HAP-1 (cell line): ENCODE measurements around the gene OR8B2.
"Not testable (repeated sequence)": the region's sequence is repeated elsewhere in the genome, so short reads cannot be mapped to it uniquely, and the experiment has no call there.

Experiments
- DNase-seq, 2 experiments: peaks; one replicate each; pipeline ENCODE4 v3.0.0-alpha.2; 2016 to 2020; ENCODE audit warnings: low spot score in 2 of 2
- H3K27me3 ChIP-seq: fragments of 250-450 bp; sonication (Bioruptor Pico); 2 replicates; pipeline ENCODE4 v1.5.1; 2020; ENCODE audit warnings: low read depth, mild to moderate bottlenecking, moderate library complexity
- H3K36me3 ChIP-seq: fragments of 250-450 bp; sonication (Bioruptor Pico); replicated peaks from 2 replicates; pipeline ENCODE4 v1.5.1; 2020; ENCODE audit warnings: mild to moderate bottlenecking
- H3K4me1 ChIP-seq: fragments of 250-450 bp; sonication (Bioruptor Pico); 2 replicates; pipeline ENCODE4 v1.5.1; 2020; ENCODE audit warnings: mild to moderate bottlenecking
- H3K4me3 ChIP-seq: fragments of 250-450 bp; sonication (Bioruptor Pico); 2 replicates; pipeline ENCODE4 v1.5.1; 2020; ENCODE audit warnings: mild to moderate bottlenecking, moderate library complexity
- H3K9me3 ChIP-seq: fragments of 250-450 bp; sonication (Bioruptor Pico); 2 replicates; pipeline ENCODE4 v1.5.1; 2020; ENCODE audit warnings: mild to moderate bottlenecking, moderate library complexity
- in situ Hi-C: fragments of 300-500 bp; cut with MboI; formaldehyde crosslinking; loops from 3 replicates; pipeline ENCODE4 v1.14.3; 2020; ENCODE audit warnings: low sequenced_read_pairs, inconsistent platforms, mixed read lengths

Gene OR8B2, protein sequence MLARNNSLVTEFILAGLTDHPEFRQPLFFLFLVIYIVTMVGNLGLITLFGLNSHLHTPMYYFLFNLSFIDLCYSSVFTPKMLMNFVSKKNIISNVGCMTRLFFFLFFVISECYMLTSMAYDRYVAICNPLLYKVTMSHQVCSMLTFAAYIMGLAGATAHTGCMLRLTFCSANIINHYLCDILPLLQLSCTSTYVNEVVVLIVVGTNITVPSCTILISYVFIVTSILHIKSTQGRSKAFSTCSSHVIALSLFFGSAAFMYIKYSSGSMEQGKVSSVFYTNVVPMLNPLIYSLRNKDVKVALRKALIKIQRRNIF

DNA sequence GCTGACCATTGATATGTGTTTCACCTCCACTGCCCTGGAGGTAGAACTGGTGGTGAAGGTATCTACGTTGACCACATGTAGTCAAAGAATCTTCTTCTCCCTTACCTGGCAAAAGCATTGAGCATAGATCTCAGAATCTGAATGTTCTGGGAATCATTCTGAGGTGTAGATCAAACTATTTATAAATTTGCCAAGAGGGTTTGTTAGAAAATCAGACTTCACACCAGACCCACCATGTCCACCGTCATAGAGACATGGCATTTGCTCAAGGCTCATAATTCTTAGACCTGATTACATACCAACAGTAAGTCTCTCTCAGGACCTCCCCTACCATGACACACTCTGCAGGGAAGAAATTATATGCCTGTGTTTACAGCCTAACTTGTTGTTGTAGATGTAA lies at the start of gene OR8B2:
TSS of gene OR8B2 (minus strand) at position 101 of the 400 bp plus-strand sequence. CDS start 1,156 bp downstream, outside the sequence.
- in situ Hi-C loops = no loop called here
- H3K4me1 ChIP-seq = no peaks in the 10 kb centered on the region
- DNase-seq = no peak

DNA sequence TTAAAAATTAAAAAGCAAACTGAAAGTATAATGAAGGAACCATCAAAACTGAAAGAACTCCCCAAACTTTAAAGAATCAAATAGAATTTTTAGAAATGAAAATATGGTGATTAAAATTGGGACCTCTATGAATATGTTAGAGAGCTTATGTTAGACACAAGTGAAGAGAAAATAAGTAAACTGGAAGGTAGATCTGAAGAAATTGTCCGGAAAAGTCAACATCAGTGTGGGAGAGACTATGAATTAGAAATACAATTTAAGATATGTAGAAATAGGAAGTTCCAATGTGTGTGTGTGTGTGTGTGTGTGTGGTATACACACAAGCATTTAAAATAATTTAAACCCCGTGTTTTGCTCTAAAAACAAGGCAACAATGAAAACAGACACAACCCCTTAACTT lies 45.3 kb upstream of the OR8B2 start:
- H3K4me3 ChIP-seq = no peak overlapping the region
- no peaks in the 10 kb centered on the region for H3K9me3 ChIP-seq
- DNase-seq = no peak
- in situ Hi-C loops = no loop called here
- no peaks in the 10 kb centered on the region for H3K27me3 ChIP-seq
- H3K4me1 ChIP-seq = no peaks in the 10 kb centered on the region
- no peaks in the 10 kb centered on the region for H3K36me3 ChIP-seq

More for the DNA sequence above, at the start of gene OR8B2:
- Histone ChIP-seq H3K9me3 (no peaks in the 10 kb centered on the region), H3K36me3 (no peaks in the 10 kb centered on the region), H3K27me3 (no peaks in the 10 kb centered on the region), H3K4me3 (no peak within 1 kb of the TSS)

DNA sequence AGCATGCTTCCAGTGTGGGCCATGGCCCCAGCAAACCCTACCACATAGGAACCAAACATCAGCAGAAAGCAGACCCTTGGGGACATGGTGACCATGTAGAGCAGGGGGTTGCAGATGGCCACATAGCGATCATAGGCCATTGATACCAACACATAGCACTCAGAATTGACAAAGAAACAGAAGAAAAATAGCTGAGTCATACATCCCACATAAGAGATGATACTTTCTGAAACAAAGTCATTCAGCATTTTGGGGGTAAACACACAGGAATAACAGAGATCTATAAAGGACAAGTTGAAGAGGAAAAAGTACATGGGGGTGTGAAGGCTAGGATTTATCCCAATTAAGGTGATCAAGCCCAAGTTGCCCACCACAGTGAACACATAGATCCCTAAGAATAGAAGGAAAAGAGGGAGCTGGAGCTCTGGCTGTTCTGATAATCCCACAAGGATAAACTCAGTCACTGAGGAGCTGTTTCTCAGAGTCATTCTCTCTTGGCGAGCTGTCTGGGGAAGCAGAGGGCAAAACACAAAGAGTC lies 40.2 kb upstream of the OR8B2 start, which contains the start of gene OR8B4:
TSS of gene OR8B4 (minus strand) at position 488 of the 538 bp plus-strand sequence. CDS start at position 488, 0 bp downstream.
- Histone ChIP-seq H3K9me3 (no peaks in the 10 kb centered on the region), H3K36me3 (no peaks in the 10 kb centered on the region), H3K27me3 (no peaks in the 10 kb centered on the region), H3K4me3 (no peak within 1 kb of the TSS), H3K4me1 (no peaks in the 10 kb centered on the region)
- in situ Hi-C loops = loop anchor here (25.0 kb wide), 2 partner anchors 163 to 438 kb away; partner anchors contain the start of gene ROBO3
- DNase-seq = no peak

DNA sequence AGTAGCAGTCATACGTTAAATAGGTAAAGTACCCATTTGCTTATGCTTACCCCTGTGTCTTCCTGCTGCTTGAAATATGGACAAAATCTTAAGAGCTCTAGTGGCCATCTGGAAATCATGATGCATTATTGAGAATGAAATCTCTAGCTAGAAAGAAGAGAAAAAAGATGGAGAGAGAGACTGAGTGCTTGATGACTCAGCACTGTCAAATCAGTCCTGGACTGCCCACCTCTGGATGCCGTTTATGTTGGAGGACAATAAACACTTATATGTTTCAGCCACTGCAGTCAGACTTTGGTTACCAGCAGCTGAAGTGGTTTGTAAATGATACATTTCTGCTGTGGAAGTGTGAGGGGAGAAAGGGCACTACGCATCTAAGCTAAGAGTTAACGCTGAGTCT lies 36.7 kb upstream of the OR8B2 start:
- no peak for DNase-seq
- no peaks in the 10 kb centered on the region for H3K9me3 ChIP-seq
- H3K4me3 ChIP-seq = no peak overlapping the region
- H3K27me3 ChIP-seq = 0 out of 2 replicates have a peak, but pooled peaks cover under 1% of the 10 kb centered on the region
- no peaks in the 10 kb centered on the region for H3K36me3 ChIP-seq
- in situ Hi-C loops = loop anchor here (25.0 kb wide), 2 partner anchors 166 to 441 kb away; partner anchors contain the start of gene ROBO3
- no peaks in the 10 kb centered on the region for H3K4me1 ChIP-seq

DNA sequence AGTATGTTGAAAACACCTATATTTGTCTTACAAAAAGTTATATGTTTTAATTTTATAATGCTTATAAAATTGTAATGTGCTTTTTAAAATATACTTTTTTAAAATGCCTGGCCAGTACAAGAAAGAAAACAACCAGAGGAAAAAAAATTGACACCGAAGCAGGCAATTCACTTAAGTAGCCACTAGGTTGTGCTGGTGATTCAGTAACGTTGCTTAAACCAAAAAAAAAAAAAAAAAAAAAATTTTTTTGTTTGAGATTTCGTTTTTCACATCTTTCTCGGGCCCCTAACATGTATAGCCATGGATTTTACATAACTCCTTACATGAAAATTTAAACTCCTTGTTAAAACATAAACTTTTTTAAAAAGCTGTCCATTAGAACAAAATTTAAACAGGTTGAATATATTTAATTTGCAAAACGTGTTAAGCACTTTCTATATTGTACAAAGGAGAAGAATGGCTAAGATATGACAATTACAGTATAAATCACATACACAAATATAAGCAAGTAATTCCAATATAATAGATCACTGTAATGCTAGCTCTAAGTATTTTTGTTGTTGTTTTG lies 31.1 kb upstream of the OR8B2 start:
- no peaks in the 10 kb centered on the region for H3K4me1 ChIP-seq
- in situ Hi-C loops = loop anchor here (25.0 kb wide), 2 partner anchors 172 to 447 kb away; partner anchors contain the start of gene ROBO3
- H3K27me3 ChIP-seq = peaks cover 7% of the 10 kb centered on the region; the same call in 1 of the 2 replicates
- DNase-seq = peak in 1 of 2 experiments; percentile 8
- H3K4me3 ChIP-seq = no peak overlapping the region
- H3K9me3 ChIP-seq = no peaks in the 10 kb centered on the region
- H3K36me3 ChIP-seq = no peaks in the 10 kb centered on the region

DNA sequence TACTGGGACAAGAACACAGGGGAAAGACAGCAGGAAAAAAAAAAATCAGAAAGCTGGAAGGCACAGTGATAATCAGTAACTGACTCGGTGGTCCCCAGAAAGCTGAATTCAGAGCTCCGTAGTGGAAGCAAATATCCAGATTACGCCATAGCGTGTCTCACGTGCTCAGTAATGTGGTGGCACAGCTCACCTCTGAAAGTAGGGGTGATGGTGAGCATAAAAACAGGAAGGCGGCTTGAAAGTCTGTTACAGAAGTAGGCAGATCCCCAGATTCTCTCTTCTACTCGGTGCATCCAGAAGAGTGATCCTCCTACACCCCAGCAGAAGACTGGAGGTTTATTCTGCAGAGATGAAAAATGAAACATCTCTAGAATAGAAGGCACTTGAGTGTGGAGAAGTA lies 25.6 kb upstream of the OR8B2 start:
- in situ Hi-C loops = loop anchor here (25.0 kb wide), 2 partner anchors 177 to 452 kb away; partner anchors contain the start of gene ROBO3
- Histone ChIP-seq H3K27me3 (peaks cover 8% of the 10 kb centered on the region; the same call in 1 of the 2 replicates), H3K4me3 (no peak overlapping the region), H3K36me3 (no peaks in the 10 kb centered on the region), H3K4me1 (no peaks in the 10 kb centered on the region), H3K9me3 (no peaks in the 10 kb centered on the region)
- DNase-seq = no peak

DNA sequence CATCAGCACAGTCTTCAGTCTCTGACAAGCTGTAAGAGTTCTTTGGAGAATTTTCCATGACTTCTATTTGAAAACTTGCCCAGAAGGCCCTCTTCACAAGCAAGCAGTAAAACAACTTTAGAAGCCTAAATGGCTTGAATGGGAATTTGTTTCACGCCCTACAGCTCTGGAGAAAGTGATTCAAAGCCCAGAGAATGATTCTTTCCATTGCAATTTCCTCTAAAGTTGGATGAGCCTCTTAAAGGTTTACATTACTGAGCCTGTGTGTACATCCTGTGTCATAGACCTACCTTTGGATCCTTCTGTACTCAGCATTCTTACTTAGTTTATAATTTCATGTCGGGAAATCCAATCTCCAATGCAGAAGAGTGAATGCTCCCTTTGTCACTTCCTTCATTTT lies 21.3 kb upstream of the OR8B2 start:
- Histone ChIP-seq H3K4me3 (no peak overlapping the region), H3K9me3 (no peaks in the 10 kb centered on the region), H3K36me3 (no peaks in the 10 kb centered on the region), H3K27me3 (0 out of 2 replicates have a peak, but pooled peaks cover 6% of the 10 kb centered on the region), H3K4me1 (no peaks in the 10 kb centered on the region)
- no peak for DNase-seq
- in situ Hi-C loops = loop anchor here (25.0 kb wide), 2 partner anchors 182 to 457 kb away; partner anchors contain the start of gene ROBO3

DNA sequence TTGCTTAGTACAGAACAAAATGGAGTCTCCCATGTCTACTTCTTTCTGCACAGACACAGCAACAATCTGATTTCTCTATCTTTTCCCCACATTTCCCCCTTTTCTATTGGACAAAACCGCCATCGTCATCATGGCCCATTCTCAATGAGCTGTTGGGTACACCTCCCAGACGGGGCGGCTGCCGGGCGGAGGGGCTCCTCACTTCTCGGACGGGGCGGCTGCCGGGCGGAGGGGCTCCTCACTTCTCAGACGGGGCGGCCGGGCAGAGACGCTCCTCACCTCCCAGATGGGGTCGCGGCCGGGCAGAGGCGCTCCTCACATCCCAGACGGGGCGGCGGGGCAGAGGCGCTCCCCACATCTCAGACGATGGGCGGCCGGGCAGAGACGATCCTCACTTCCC lies 18.9 kb upstream of the OR8B2 start:
- H3K4me3 ChIP-seq, H3K36me3 ChIP-seq, H3K27me3 ChIP-seq, H3K4me1 ChIP-seq, DNase-seq, H3K9me3 ChIP-seq: not testable (repeated sequence)
- in situ Hi-C loops = loop anchor here (25.0 kb wide), 2 partner anchors 184 to 459 kb away; partner anchors contain the start of gene ROBO3

DNA sequence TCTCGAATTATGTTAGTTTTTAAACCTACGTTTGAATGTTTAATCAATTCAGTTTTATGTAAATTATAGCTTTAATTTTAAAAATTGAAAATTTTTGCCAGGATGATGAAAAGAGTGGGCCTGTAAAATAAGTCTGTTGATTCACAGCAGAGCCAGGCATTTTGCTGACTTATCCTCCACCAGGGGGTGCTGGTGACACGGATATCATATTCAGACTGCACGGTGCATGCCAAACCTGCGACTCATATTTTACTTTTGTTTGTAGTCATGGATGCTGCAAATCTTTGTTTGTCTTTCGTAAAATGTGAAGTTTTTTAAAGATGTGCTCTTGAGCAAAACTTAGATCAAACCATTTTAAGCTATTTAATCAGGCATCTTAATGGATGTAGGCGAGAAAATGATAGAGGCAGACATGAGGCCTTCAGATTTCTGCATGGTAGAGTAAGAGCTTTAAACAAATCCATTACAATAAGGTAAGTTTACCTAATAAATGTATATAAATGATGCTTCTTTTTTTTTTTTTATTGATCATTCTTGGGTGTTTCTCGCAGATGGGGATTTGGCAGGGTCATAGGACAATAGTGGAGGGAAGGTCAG lies 18.1 kb upstream of the OR8B2 start:
- peak; percentile 58 to 80 for DNase-seq
- Histone ChIP-seq H3K9me3 (no peaks in the 10 kb centered on the region), H3K4me3 (no peak overlapping the region), H3K27me3 (0 out of 2 replicates have a peak, but pooled peaks cover 3% of the 10 kb centered on the region), H3K36me3 (no peaks in the 10 kb centered on the region), H3K4me1 (no peaks in the 10 kb centered on the region)
- in situ Hi-C loops = loop anchor here (25.0 kb wide), 2 partner anchors 185 to 460 kb away; partner anchors contain the start of gene ROBO3

DNA sequence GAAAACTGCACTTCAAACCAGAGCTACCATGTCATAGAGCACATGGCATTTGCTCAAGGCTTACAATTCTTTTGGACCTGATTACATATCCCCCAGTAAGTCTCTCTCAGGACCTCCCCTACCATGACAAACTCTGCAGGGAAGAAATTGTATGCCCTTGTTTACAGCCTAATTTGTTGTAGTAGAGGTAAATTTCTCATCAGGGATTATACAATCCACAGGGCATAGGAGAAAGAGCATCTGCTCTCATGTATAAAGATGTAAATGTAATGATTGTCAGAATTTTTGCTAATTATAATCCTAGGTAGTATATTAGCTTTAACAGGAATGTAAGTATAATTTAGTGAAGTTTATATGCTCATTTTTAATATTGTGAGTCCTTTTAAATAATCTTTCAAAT lies 14.6 kb upstream of the OR8B2 start, which contains the start of gene OR8B3:
TSS of gene OR8B3 (minus strand) at position 101 of the 400 bp plus-strand sequence. CDS start 1,673 bp downstream, outside the sequence.
- no peaks in the 10 kb centered on the region for H3K4me1 ChIP-seq
- H3K36me3 ChIP-seq = no peaks in the 10 kb centered on the region
- in situ Hi-C loops = no loop called here
- DNase-seq = no peak
- H3K4me3 ChIP-seq = no peak within 1 kb of the TSS
- H3K27me3 ChIP-seq = no peaks in the 10 kb centered on the region
- no peaks in the 10 kb centered on the region for H3K9me3 ChIP-seq

DNA sequence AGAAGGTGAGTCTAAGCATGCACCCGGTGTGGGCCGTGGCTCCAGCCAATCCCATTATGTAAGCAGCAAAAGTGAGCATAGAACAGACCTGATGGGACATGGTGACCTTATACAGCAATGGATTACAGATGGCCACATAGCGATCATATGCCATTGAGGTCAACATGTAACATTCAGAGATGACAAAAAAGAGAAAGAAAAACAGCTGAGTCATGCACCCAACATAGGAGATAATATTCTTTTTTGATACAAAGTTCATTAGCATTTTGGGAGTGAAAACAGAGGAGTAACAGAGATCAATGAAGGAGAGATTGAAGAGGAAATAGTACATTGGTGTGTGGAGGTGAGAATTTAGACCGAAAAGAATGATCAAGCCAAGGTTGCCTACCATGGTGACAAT lies 12.5 kb upstream of the OR8B2 start:
- H3K36me3 ChIP-seq, H3K9me3 ChIP-seq, H3K4me1 ChIP-seq, DNase-seq, H3K4me3 ChIP-seq, in situ Hi-C loops, H3K27me3 ChIP-seq: not testable (repeated sequence)

DNA sequence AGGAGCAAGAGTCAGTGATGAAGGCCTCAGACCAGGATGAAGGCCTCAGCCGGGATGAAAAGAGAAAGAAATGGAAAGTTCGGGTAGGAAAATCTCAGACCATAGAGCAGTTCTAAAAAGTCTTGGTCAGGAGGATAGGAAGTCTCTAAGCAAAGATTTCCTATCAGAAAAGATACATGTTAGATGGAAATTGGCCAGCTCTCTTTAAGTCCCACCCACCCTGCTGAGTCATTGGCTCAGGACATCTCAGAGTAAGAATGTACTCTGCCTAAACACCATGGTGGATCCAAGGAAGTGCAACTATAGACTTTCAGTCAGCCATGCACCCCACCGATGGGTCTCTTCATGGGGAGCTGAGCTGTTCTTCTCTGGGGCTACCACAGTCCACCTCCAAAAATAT lies 10.1 kb upstream of the OR8B2 start:
- DNase-seq = no peak
- Histone ChIP-seq H3K27me3 (no peaks in the 10 kb centered on the region), H3K9me3 (no peaks in the 10 kb centered on the region), H3K4me1 (no peaks in the 10 kb centered on the region), H3K4me3 (no peak overlapping the region), H3K36me3 (no peaks in the 10 kb centered on the region)
- in situ Hi-C loops = no loop called here

DNA sequence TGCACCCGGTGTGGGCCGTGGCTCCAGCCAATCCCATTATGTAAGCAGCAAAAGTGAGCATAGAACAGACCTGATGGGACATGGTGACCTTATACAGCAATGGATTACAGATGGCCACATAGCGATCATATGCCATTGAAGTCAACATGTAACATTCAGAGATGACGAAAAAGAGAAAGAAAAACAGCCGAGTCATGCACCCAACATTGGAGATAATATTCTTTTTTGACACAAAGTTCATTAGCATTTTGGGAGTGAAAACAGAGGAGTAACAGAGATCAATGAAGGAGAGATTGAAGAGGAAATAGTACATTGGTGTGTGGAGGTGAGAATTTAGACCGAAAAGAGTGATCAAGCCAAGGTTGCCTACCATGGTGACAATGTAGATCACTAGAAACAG lies 1.4 kb downstream of the OR8B2 start:
- H3K36me3 ChIP-seq, H3K4me3 ChIP-seq, H3K27me3 ChIP-seq, H3K9me3 ChIP-seq, in situ Hi-C loops, H3K4me1 ChIP-seq, DNase-seq: not testable (repeated sequence)
